ENCODE data around the gene CAMK1G.

DNA sequence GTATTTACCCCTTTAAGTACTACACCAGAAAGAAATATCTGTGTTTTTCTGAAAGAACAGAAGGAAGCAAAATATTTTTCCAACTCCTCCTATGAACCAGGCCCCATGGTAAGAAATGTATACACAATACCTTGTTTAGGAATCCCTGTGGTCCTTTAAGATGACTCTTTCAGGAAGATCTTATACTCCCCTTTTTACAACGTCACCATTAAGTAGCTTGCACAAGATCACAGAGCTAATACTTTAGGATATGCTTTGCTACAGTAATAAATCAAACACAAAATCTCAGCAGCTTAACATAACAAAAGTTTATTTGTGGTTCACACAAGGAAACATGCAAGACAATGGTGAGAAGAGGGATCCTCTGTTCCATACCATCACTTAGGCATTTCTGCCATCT, 77.6 kb downstream of the CAMK1G start:
- TF ChIP-seq, protein P1, sequence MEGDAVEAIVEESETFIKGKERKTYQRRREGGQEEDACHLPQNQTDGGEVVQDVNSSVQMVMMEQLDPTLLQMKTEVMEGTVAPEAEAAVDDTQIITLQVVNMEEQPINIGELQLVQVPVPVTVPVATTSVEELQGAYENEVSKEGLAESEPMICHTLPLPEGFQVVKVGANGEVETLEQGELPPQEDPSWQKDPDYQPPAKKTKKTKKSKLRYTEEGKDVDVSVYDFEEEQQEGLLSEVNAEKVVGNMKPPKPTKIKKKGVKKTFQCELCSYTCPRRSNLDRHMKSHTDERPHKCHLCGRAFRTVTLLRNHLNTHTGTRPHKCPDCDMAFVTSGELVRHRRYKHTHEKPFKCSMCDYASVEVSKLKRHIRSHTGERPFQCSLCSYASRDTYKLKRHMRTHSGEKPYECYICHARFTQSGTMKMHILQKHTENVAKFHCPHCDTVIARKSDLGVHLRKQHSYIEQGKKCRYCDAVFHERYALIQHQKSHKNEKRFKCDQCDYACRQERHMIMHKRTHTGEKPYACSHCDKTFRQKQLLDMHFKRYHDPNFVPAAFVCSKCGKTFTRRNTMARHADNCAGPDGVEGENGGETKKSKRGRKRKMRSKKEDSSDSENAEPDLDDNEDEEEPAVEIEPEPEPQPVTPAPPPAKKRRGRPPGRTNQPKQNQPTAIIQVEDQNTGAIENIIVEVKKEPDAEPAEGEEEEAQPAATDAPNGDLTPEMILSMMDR (IDR thresholded peaks at IDR 0.05): no peak
- TF ChIP-seq POLR2A (IDR thresholded peaks at IDR 0.05): no peak

All from heart left ventricle (tissue), 13 donors.